GM19043 (cell line): ENCODE results near the gene EIF4G3.

Experiments used
- ATAC-seq: cut with Tn5 transposase; IDR thresholded peaks from one replicate; pipeline ENCODE4 v1.9.1; 2021; ENCODE audit warnings: low read depth; ENCODE audit not compliant: unreplicated experiment

Gene EIF4G3

DNA sequence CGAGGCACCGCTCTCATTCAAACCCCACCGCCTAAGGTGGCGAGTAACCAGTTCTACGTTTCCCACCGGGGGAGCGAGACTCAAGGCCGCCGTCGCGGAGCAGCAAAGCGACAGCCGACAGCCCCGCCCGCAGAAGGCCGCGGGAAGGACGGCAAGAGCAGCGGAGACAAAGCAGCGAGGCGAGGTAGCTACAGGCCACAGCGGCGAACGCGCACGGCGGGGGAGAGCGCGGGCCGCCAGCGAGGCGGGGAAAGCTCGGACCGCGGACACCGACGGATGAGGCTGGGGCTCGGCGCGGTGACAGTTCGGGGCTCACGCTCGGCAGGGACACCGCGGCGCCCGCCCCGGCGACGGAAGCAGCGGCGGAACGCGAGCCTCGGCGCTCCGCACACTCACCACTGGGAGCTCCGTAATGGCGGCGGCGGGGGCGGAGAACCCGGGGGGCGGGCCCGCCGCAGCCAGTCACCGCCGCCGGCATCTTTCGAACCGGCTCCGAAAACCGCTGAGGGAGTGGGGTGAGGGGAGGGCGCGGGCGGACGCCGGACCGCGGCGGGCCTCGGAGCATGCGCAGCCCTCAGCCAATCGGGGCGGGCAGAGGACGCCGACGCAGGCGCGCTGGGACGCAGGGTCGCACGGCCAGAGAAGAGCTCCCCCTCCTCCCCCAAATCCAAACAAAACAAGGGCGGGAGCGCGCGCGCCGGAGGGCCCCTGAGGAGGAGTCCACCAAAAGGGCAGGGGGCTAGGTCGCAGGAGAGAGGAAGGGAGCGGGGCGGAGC, 390.3 kb downstream of the EIF4G3 start:
- peak; percentile 69 for ATAC-seq

DNA sequence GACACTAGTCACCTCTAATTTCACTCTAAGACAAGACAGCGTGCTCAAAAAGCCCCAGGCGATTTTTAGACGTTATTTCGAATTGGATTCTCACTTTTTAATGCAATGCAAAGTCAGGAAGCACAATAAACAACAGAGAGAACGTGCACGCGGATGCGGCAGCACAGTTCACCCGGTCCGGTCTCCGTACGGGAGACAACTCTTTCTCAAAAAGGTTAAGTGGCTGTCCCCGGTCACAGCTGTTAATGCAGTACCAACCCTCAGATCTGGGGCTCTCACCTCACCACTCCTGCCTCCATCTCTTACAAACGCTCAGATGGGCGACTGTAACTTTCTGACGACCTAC, 390.8 kb downstream of the EIF4G3 start:
- peak; percentile 7 for ATAC-seq

DNA sequence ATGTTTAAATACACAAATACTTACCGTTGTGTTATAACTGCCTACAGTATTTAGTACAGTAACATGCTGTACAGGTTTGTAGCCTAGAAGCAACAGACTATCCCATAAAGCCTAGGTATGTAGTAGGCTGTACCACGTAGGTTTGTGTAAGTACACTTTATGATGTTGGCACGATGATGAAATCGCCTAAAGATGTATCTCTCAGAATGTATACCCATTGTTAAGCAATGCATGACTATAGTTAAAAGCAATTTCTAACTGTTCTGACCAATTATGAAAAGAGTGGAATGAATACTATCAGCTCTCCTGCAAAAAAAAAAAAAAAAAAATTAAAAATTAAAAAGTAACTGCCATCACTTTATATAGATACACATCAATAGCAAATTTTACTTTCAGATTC, 401.0 kb downstream of the EIF4G3 start:
- ATAC-seq = no peak

DNA sequence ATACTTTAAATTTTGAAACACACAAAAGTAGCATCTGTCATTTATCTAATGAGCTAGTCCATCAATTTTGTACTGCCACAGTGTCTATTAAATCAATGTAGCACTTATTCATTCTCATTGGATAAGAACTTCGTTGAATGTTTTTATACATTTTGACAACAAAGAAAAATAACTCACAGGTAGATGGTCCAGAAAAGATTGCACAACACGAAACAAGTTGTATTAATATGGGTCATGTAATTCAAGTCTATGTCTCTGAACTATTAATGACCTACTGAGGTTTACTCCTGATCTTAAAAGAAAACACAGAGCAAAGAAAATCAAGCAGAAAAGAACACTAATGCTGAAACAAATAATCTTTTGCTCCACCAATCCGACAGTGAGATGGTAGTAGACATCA, 404.9 kb downstream of the EIF4G3 start:
- no peak for ATAC-seq

DNA sequence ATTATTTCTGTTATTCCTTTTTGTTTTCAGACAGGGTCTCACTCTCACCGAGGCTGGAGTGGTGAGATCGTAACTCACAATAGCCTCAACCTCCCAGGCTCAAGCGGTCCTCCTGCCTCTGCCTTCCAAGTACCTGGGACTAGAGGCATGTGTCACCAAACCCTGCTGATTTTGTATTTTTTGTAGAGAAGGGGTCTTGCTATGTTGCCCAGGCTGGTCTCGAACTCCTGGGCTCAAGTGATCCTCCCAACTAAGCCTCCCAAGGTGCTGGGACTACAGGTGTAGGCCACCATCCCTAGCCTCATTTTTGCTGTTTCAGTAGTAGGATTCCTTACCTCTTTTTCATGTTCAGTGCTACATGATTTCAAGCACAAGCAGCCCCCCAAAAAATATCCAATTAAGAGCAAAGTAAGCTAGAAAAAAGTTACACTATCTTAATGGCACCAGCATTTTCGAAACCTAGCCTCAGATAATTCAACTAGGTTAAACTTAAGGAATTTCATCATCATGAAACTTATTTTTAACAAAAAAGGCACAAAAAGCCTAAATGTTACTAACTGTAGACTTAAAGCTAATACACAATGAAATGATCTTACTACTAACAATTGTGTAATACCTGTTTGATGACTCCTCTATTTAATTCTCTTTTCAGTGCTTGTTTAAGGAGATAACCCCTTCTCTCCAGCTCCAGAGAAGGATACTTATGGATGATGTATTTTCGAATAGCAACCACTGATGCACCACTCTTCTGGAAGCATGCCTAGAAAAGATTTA, 406.2 kb downstream of the EIF4G3 start:
- no peak for ATAC-seq

DNA sequence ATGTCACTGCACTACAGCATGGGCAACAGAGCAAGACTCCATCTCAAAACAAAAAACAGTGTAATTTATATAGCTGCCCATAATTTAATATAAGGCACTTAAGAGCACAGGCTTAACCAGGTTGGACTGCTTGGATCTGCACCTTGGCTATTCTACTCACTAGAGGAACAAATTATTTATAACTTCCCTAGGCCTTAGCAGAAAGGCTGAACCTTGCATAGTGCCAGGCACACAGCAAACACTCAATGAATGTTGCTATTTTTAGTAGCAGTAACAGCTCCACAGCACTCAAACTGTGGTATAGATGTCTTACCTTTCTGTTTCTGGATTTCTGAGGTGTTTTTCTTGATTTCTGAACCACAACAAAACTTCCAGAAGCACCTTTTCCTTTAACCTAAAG, 409.4 kb downstream of the EIF4G3 start:
- ATAC-seq = no peak

DNA sequence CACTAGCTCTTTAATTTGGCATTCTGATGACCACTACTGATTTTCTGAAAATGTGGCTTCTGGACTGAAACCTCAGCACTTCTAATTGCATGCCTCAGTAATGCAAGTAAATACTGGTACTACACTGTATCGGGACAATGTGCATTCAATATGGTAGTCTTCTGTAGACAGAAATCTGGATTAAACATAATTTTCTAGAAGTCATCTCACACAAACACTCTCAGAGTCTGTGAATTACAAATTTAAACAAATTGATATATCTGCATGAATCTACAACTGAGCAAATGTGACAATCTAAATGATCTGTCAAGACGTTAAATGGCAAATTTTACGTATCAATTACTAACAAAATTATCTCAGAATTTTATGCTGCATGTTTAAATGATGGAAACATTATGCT, 413.3 kb downstream of the EIF4G3 start:
- ATAC-seq = no peak

DNA sequence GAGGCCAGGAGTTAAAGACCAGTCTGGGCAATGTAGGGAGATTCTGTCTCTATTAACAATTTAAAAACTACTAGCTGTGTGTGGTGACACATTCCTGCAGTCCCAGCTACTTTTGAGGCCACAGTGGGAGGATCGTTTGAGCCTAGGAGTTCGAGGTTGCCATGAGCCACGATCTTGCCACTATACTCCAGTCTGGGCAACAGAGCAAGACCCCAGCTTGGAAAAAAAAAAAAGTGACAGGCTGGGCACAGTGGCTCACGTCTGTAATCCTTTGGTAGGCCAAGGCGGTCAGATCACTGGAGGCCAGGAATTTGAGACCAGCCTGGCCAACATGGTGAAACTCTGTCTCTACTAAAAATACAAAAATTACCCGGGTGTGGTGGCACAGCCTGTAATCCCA, 416.4 kb downstream of the EIF4G3 start:
- no peak for ATAC-seq
